Measurements from ENCODE around the gene RGL4. TPM values are rescaled to one million over a fixed set of nuclear protein-coding genes. Genes with fewer than 3 reads are reported as not detected.

The RGL4 gene
- total RNA-seq, 2 experiments from 2014 or later = 24.6 to 24.8 TPM

GRCh38 chr22:23744485-23744884 lies 53.7 kb downstream of the RGL4 start:
- POLR2A ChIA-PET = interaction anchor here (1.0 kb wide), 1 partner anchor 48 kb away, joined by 4 read pairs; no protein-coding TSS in a partner anchor
- H3K27ac ChIP-seq (ENCODE audit: low read depth in 1 of 2, low read length in 2 of 2) = no peak overlapping the region
- H3K4me3 Mint-ChIP-seq = no peak overlapping the region
- H3K36me3 ChIP-seq (ENCODE audit: insufficient read depth, low read length) = peaks cover 25% of the 10 kb centered on the region
- intact Hi-C loops (cut with DNase I, micrococcal nuclease) = no loop called here
- H3K36me3 Mint-ChIP-seq (ENCODE audit: low read depth) = peaks cover 42% of the 10 kb centered on the region
- H3K4me3 ChIP-seq (ENCODE audit: low read length) = no peak overlapping the region
- H3K4me1 Mint-ChIP-seq (ENCODE audit: low read depth) = no peaks in the 10 kb centered on the region
- DNase-seq (no peak), ATAC-seq (ENCODE audit: poor library complexity) (no peak)
- CTCF ChIA-PET = no interaction called here
- peaks cover 0 to 15% of the 10 kb centered on the region in 2 experiments for H3K9me3 ChIP-seq (ENCODE audit: control insufficient read depth in 1 of 2, insufficient read depth in 1 of 2, low read length in 2 of 2)
- TF ChIP-seq CTCF (IDR thresholded peaks at IDR 0.05) = no peak
- H3K9me3 Mint-ChIP-seq = no peaks in the 10 kb centered on the region
- H3K27me3 ChIP-seq (ENCODE audit: control insufficient read depth in 1 of 2, insufficient read depth in 2 of 2, low read length in 2 of 2) = no peaks in the 10 kb centered on the region
- no peak overlapping the region for H3K27ac Mint-ChIP-seq
- H3K4me1 ChIP-seq (ENCODE audit: insufficient read depth, low read length) = no peaks in the 10 kb centered on the region
- H3K27me3 Mint-ChIP-seq = no peaks in the 10 kb centered on the region

- H3K27me3 Mint-ChIP-seq = no peaks in the 10 kb centered on the region
- TF ChIP-seq CTCF (IDR thresholded peaks at IDR 0.05) = no peak
- Histone ChIP-seq H3K4me1 (ENCODE audit: insufficient read depth, low read length) (peaks cover 11% of the 10 kb centered on the region), H3K9me3 (ENCODE audit: control insufficient read depth in 1 of 2, insufficient read depth in 1 of 2, low read length in 2 of 2) (peaks cover 0 to 15% of the 10 kb centered on the region in 2 experiments), H3K4me3 (ENCODE audit: low read length) (no peak overlapping the region), H3K36me3 (ENCODE audit: insufficient read depth, low read length) (peaks cover 25% of the 10 kb centered on the region), H3K27me3 (ENCODE audit: control insufficient read depth in 1 of 2, insufficient read depth in 2 of 2, low read length in 2 of 2) (no peaks in the 10 kb centered on the region), H3K27ac (ENCODE audit: low read depth in 1 of 2, low read length in 2 of 2) (no peak overlapping the region)
- CTCF ChIA-PET = no interaction called here
- no peak overlapping the region for H3K4me3 Mint-ChIP-seq
- no peak for DNase-seq
- intact Hi-C loops (cut with DNase I, micrococcal nuclease) = no loop called here
- peaks cover 41% of the 10 kb centered on the region for H3K36me3 Mint-ChIP-seq (ENCODE audit: low read depth)
- H3K27ac Mint-ChIP-seq = no peak overlapping the region
- no peak for ATAC-seq (ENCODE audit: poor library complexity)
- H3K9me3 Mint-ChIP-seq = no peaks in the 10 kb centered on the region
- H3K4me1 Mint-ChIP-seq (ENCODE audit: low read depth) = peaks cover 12% of the 10 kb centered on the region
- POLR2A ChIA-PET = no interaction called here
Observed at GRCh38 chr22:23745791-23746190, 55.0 kb downstream of the RGL4 start.

Other genes starting within 250 kb of the RGL4 start
- gene IGLL1, start 110.7 kb upstream of the RGL4 start, total RNA-seq = not detected
- gene DRICH1, start 58.7 kb upstream of the RGL4 start, total RNA-seq = 1 to 10 TPM; 1.7 to 2.2 TPM
- 1 to 10 TPM; 1.3 to 1.9 TPM for gene ZNF70, start 60.1 kb downstream of the RGL4 start, total RNA-seq
- gene VPREB3, start 63.4 kb downstream of the RGL4 start, total RNA-seq = not detected
- under 1 TPM; 0.49 to 0.84 TPM for gene C22orf15, start 72.0 kb downstream of the RGL4 start, total RNA-seq
- 10 to 100 TPM; 34.4 to 43.0 TPM for gene CHCHD10, start 77.0 kb downstream of the RGL4 start, total RNA-seq
- 1 to 10 TPM; 2.3 to 2.4 TPM for gene MMP11, start 81.8 kb downstream of the RGL4 start, total RNA-seq
- 10 to 100 TPM; 40.3 to 41.7 TPM for gene SMARCB1, start 96.0 kb downstream of the RGL4 start, total RNA-seq
- gene DERL3, start 148.0 kb downstream of the RGL4 start, total RNA-seq = under 1 TPM; 0.66 to 0.98 TPM
- 10 to 100 TPM in 1 of 2 experiments, 1 to 10 TPM in 1; 9.9 to 11.5 TPM for gene SLC2A11, start 166.9 kb downstream of the RGL4 start, total RNA-seq
- gene MIF, start 203.4 kb downstream of the RGL4 start, total RNA-seq = 100 to 1,000 TPM; 213 to 226 TPM